ENCODE data around the gene PTPRD.

GRCh38 chr9:8736805-8737204 lies 1876.0 kb downstream of the PTPRD start:
- TF ChIP-seq CTCF (conservative IDR thresholded peaks at IDR 0.05; ENCODE audit: low read length) (no peak), EZH2phosphoT487 (IDR thresholded peaks at IDR 0.05; ENCODE audit: borderline replicate concordance) (no peak)

All from Loucy (cell line).